GM18517 (cell line): ENCODE results near the gene CD7.

Source experiments
- ATAC-seq: cut with Tn5 transposase; IDR thresholded peaks from one replicate; pipeline ENCODE4 v1.9.1; 2021; ENCODE audit warnings: mild to moderate bottlenecking, moderate library complexity; ENCODE audit not compliant: unreplicated experiment

The CD7 gene

DNA sequence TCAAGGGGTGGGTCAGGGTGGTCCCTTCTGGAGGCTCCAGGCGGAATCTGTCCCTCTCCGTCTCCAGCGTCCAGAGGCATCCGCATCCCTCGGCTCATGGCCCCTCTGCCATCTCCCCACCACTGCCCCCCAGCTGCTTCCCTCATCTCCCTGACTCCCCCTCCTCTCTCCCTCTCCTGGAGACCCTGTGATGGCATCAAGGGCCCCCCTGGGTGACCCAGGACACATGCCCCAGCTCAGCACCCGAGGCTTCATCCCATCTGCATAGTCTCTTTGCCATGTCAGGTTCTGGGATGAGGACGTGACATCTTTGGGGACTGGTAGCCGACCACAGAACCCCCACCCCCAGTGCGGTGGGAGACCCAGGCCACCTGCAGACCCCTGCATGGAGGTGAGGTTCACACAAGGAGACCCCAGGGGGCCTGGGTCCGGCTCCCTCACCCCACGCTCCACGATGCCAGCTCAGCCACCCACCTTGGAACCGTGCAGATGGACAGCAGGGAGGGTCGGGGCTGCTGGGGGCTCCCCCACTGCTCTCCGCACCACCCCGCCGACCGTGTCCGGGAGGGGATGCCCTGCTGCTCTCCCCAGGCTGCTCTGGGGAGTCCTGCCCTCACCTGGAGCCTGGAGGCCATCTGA lies 12.4 kb upstream of the CD7 start:
- ATAC-seq = no peak

DNA sequence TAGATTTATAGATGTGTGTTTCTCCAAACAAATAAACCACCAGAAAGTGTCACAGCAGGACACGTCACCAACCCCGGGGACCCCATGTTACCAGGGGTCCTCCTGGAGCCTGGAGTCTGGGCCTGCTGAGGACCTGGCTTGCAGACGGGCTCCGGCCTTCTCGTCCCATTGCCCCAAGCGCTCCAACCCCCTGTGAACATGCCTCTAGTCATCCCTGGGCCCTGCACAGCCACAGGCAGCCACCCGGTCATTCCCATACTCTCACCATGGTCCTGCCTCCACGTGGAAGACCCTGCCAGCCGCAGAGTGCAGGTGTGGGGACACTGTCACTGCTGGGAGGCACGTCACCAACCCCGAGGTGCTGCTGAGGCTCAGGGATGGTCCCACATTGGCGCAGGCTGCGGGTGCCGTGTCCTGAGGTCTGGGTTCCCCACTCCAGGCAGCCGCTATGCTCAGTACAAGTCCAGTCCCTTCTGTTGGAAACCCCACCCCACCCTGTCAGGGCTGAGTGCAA lies 11.6 kb upstream of the CD7 start:
- ATAC-seq = no peak

DNA sequence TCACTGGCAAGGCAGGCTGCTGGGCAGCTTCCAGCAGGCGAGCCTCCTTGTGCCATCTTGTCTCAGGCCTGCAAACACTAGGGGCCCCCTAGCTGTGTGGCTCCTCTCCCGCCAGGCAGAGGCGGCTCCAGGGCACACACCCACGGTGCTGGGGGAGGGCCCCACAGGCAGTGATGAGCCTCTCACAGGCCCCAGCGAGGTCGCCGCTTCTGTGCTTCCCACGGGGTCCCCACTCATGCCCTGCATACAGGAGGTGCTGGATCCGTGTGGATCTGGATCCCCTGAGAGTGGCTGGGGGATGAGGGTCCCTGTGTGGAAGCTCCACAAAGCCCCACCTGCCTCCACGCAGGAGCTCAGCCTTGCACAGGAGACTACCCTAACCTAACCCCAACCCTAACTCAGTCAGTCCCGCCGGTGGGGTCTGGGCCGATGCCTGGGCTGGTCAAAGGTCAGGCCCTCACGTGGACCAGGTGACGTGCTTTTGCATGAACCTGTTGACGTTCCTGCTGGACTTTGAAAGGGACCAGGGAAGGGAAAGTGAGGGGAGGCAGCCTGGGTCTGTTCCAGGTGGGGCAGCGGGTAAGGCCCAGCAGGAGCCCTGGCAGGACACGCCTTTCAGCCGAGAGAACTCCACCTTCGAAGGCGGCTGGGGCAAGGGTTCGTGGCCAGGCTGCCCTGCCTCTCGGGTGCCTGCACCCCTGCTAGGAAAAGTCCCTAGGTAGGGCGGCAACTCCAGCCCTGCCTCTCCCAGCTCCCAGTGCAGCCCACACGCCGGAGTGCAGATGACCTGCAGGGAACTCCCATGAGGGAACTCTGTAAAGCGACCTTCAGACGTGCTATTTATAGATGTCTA lies 11.0 kb upstream of the CD7 start:
- no peak for ATAC-seq

DNA sequence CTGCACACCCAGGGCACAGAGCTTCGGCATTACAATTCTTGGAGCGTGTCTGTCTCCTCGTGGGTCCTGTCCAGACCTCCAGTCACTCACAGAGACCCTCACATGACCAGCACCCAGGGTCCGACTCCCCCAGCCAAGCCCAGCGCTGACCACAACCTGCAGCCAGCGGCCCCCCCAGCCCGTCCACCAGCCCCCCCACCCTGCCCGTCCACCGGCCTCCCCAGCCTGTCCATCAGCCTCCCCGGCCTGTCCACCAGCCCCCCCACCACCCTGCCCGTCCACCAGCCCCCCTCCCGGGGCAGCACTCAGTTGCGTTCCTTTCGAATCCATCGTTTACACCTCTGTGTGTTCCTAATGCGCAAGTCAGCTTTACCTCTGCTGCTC lies 10.3 kb upstream of the CD7 start:
- no peak for ATAC-seq

DNA sequence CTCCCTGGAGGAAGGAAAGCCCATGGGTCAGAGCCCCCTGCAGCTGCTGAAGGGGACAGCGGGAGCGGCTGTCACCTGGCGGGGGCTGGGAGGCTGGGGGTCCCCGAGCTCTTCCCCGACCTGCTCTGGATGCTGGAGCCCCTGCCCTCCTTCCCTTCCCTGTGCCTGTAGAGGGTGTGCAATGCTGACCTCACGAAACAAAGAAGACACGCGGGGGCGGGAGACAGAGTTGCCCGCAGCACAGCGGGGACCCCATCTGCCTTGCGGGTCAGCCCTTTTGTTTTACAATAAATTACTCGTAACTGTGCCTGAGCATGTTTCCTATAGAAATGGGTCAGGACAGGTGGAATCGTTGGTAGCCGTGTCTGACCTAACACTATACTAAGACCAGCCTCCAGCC lies 9.9 kb upstream of the CD7 start:
- ATAC-seq = no peak

DNA sequence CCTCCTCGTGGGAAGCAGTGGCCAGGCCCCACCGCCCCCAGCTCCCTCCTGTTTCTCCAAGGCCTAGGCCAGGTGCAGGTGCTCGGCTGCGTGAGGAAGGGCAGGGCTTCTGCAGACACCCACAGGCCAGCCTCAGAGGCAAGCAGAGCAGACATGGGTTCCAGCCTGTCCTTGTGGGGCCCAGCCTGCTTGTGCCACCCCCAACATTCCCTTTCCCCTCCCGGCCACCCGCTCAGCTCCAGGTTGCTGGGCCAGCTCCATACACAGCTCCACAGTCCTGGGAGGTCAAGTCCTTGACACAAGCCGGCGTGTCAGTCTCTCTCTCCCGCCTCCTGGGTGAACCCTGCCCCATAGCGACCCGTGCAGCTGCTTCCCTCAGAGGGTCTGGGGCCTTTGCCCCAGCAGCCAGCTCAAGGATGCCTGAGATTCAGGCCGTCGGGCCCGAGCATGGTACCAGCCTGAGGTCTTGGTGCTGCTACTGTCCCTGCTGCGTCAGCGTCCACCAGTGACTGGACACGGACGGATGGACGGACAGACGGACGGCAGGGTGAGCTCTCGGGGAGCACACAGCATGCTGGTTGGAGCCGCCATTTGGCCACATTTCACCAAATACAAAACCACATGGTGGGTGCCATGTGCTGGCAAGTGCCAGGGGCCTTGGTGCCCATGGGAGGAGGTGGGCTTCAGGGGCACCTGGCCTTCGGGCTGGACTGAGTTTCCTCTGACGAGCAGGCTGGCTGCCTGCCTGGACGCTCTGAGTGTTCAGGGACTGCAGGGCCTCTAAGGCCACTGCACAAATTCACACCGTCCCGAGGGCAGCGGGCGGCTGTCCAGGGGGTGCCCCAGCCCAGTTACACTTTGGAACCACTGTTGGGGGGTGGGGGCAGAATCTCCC lies 8.1 kb upstream of the CD7 start:
- no peak for ATAC-seq

DNA sequence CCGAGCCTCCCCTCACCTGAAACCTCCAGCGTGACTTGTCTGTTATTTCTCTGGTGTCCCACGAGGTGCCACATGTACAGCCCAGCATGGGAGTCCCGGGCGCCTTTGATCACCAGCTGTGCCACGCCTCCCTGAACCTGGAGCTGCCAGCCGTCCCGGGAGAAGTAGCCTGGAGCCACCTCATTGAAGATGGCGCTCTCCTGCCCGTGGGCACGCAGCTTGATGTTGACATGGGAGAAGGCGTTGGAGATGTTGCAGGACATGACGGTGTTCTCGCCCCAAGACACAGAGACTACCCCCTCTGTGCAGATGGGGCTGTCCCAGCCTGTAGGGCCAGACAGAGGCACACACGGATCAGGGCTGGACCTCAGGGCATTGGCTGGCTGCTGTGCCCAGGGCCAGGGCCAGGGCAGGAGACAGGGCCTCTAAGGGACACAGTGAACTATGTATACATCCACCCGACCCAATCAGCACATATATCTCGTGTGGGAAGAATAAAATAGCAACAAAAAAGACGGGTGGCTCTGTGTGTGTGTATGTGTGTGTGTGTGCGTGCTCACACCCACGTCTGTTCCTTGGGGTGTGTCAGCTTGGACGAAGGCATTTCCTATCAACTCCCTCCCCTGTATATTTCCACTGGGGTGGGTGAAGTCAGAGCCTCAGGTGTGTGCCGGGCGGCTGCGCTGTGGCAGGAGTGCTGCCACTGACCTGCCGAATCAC lies 7.3 kb upstream of the CD7 start:
- ATAC-seq = no peak

DNA sequence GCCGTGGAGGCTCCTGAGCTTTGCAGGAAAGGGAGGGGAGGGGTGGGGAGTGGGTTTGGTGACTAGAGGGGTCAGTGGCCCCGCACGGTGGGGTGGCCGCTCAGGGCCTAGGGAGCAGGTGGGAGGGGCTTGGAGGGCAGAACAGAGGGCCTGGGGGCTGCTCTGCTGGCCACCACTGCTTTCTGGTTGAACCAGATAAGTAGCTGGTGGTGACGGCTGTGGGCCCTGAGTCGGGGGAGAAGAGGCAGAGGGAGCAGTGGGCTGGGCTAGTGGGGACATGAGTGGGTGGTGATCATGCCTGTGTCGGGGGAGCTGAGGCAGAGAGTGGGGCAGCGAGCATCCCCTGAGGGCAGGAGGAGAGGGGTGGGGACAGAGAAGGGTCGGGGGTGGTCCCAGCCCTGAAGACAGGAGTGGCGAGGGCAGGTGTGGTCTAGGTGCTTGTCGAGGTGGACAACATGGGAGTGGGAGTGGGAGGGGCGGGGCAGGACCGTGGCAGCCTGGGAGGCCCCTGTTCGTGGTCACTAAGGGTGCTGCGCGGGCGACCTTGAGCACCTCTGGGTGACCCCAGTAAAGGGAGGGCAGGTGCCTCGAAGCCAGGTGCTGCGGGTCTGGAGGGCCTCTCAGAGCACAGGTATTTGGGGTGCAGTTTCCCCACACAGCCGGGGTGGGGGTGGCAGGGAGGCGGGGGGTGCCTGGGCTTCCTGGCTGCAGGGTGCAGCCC lies 6.3 kb upstream of the CD7 start:
- ATAC-seq = no peak

DNA sequence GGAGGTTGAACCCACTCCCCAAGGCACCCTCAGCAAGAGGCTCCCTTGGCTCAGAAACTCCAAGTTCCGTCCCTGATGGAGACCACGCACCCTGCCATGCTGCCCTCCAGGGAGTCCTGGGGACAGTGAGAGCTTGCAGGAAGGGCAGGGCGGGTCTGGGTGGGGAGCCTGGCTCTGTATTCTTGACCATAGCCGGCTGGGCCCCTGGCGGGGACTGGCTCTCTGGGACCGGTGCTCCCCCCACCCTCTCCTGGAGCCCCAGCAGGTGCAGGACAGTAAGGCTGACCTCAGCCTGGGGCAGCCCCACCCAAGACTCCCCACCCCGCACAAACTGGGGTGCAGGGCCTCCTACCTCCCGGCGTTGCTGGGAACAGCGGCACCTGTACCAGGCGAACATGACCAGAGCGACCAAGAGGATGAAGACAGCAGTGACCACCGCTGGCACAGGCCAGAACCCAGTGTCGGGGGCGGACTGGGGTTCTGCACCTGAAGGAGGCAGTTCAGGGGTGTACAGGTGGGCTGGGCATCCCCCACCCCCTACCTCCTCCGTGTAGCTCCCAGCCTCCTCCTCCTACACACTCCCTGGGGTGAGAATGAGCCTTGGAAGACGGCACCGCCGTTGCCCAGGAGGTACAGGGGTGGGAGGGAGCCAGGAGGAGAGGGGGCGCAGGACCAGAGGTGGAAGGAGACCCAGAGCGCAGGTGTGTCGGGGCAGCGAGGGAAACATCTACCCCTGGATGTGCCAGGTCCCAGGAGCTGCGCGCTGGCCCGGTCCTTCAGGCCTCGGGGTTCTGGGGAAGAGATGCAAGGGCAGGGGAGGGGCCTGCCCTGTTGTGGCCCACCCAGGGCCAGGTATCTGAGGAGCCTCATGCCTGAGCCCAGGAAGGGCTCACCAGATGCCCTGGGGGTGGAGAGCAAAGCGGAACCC lies 5.4 kb upstream of the CD7 start:
- ATAC-seq = no peak

DNA sequence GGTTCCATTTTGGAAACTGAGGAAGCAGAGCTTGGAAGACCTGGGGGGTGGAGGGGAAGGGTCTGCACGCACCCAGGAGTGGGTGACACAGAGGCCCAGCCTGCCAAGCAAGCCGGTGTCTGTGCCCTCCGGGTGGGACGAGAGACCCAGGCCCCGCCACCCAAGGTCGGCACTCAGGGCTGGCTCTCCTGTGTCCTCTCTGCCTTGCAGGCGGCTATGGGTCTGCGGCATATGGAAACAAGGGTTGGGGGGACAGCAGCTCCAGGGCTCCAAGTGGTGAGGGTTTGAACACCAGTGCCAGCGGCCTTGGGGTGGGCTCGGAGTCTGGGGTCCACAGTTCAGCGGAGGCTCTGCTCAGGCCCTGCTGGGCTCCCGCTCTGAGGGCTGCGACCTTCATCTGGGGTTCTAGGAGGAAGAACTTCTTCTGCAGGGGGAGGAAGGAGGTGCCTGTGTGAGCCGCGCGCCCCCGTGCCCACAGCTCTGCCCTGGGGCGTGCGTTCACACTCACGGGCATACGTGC lies 4.6 kb upstream of the CD7 start:
- ATAC-seq = no peak

DNA sequence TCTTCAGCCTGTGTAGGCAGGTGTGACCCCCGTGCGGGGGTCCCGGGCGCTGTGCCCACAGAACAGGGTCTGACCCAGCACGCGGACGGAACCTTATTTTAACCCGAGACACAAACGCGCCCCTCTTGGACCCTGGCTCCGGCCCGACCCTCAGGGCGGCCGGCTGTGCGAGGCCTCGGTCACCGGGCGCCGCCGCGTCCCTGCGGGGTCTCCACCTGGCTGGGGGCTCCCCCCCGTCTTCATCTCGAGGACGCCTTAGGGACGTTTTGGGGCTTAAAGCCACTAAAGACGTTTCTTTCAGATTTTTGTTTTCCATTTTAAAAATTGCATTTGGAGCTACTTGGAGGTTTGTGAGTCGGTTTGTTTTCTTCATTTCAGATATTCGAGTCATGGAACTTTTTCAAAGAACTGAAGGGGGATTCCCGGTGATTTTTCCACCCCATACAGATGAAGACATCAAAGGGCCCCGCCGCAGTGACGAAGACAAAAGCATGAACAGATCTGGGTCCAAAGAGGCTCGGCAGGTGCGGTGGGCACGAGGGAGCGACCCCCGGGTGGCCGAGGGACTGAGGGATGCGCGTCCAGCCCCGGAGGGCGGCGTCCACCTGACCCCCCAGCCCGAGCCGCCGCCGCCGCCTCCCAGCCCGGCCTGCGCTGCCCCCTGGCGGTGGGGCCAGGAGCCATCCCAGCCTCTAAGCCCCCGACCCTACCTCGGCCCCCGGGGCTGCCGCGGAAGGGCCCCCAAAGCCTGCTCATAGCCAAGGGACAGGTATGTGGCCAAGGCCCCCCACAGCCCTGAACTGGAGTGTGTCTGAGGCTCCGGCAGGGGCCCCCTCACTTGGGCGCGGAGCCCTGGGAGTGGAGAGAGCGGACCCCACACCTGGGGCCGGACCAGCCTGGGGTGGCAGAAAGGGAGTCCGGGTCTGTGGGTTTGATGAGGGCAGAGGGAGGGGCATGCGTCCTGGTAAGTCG lies 3.8 kb upstream of the CD7 start:
- ATAC-seq = no peak

DNA sequence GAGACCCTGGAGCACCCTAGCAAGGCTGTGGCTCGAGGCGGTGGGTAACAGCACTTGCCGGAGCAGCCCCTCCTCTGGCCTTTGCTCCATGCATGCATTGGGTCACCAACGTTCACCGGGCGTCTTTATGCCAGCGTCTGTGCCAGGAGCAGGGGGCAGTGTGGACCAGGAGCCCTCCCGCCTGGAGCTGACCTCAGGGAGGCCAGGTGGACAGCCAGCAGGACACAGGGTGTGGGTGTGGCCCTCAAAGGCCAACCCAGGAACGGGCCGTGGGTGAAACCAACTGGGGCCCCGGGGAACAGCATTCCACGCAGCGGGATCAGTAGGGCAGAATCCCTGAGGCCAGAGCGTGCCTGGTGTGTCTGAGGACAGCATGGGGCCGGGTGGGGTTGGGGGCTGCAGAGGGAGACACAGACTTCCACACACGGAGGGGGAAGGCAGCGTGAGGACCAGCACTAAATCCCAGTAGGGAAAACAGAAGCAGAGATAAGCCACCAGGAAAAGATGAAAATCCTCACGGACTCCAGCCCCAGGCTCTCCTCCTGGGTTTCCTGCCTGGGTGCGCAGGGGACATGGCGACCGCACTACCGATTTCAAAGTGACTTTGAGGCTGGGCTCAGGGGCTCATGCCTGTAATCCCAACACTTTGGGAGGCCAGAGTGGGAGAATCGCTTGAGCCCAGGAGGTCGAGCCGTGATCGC lies 2.9 kb upstream of the CD7 start:
- ATAC-seq = no peak

DNA sequence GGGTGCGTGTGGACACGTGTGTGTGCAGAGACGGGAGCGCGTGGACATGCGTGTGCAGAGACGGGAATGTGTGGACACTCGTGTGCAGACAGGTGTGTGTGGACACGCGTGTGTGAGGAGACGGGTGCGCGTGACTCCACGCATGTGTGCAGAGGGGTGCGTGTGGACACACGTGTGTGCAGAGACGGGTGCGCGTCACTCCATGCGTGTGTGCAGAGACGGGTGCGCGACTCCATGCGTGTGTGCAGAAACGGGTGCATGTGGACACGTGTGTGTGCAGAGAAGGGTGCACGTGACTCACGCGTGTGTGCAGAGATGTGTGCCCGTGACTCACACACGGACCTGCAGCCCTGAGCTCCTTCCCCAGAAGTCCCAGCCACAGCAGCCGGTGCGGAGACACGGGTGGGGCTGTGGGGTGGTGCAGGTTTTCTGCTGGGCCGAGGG lies 2.2 kb upstream of the CD7 start:
- no peak for ATAC-seq

DNA sequence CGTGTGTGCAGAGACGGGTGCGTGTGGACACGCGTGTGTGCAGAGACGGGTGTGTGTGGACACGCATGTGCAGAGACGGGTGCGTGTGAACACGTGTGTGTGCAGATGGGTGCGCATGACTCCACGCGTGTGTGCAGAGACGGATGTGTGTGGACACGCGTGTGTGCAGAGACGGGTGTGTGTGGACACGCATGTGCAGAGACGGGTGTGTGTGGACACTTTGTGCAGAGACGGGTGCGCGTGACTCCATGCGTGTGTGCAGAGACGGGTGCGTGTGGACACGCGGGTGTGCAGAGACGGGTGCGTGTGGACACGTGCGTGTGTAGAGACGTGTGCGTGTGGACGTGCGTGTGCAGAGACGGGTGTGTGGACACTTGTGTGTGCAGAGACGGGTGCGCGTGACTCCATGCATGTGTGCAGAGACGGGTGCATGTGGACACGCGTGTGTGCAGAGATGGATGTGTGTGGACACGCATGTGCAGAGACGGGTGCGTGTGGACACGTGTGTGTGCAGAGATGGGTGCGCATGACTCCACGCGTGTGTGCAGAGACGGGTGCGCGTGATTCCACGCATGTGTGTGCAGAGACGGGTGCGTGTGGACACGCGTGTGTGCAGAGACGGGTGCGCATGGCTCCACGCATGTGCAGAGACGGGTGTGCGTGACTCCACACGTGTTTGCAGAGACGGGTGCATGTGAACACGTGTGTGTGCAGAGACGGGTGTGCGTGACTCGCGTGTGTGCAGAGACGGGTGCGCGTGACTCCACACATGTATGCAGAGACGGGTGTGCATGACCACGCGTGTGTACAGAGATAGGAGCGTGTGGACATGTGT lies 1.6 kb upstream of the CD7 start:
- no peak for ATAC-seq

DNA sequence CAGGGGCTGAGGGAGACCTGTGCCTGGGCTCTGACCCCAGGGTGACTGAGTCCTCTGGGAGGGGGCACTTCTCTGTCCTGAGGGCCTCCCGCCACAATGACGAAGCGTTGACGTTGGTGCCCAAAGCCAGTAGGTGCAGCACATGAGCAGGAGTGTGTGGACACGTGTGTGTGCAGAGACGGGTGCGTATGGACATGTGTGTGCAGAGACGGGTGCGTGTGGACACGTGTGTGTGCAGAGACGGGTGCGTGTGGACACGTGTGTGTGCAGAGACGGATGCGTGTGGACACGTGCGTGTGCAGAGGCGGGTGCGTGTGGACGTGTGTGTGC lies 726 bp upstream of the CD7 start:
- no peak for ATAC-seq

DNA sequence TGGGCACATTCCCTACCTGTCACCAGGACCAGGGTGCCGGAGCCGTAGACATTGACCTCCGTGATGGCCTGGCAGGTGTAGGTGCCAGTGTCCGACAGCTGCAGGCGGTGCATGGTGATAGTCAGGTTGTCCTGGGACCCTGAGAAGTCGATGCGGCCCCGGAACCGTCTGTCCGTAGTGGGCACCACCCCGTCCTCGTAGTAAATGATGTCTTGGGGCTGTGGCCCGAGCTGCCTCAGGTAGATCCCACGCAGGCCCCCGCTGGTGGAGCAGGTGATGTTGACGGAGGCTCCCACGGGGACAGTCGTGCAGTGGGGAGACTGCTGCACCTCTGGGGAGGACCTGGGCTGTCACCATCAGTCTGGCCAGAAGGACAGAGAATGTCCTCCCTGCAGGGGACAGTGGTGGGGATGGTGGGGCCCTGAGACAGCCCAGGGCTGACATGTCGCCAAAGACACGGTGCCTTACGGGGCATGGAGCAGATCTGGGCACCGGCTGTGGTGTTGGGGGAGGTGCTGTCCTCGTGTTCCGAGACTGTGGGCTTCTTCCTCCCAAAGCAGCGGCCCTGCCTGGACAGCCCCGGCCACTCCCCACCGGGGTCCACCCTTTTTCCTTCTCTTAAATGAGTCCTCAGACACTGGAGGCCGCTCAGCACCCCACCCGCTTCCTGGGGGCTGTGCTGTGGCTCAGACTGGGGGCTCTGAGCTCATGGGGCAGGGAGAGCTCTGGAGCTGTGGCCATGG lies 586 bp downstream of the CD7 start:
- ATAC-seq = no peak
